CD4-positive, alpha-beta T cell treated with Interleukin-15 for 1 hour (primary cell): ENCODE results near the gene HDLBP.

Experiments used
- DNase-seq: peaks from one replicate; pipeline ENCODE4 v3.0.0-alpha.2; 2020

HDLBP gene

DNA sequence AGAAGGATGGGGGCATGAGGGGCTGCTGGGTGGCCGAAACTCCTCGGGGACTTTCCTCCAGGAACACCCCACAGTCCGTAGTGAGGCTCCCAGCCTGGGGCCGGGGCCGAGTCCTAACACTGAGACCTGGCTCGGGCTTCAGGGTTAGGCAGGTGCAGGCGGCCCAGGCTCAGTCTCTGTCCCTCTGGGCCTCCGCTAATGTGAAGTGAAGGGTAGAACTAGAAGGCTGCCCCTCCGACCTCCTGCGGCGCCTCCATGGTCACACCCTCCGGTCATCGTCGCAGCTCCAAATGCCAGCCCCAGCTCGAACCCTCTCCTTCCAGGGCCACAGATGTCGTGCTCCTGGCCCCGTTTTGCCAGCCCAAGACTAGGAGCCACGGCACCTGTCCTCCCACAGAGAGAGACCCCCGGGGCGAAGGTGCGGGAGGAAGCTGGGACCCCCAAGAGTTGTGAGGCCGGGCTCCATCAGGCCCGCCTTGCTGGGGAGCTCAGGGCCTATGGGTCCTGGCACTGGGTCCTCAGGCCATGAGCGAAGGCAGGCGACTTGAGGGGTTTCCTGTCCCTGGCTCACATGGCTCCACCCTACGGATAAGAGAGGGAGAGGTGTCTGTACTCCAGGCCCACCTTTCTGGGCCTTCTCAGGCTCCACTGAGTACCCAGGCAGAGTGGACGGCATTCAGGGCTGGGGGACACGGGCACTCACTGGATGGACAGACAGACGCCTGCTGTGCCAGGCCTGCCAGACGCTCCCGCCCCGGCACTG, 126.2 kb downstream of the HDLBP start:
- DNase-seq = no peak

DNA sequence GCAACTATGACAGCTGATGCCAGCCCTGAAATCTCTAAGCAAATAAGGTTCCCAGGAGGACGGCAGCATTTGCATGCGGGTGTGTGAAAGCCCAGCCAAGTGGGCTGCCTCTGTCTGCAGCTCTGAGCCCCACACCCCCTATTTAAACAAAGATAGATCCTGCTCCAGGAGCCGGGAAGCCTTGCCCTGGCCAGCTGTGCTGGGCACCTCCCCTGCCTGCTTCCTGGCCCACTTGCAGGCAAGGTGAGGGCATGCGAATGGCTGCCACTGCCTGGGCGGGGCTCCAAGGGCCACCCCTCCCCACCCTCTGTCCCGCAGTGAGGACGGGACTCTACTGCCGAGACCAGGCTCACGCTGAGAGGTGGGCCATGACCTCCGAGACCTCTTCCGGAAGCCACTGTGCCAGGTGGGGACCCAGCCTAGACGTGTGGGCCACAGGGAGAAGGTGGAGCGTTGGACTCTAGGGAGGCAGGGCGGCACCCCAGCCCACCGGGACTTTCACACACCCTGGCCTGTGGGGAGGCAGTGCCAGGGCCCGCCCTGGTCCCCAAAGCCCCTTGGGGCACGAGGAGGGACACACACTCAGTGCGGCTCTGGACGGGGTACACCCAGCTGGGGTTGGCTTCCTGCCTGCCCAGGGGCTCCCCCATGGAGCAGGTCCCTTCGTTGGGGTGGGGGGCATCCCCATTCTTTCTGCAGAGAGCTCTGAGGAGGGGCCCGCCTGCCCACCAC, 126.9 kb downstream of the HDLBP start, which contains the start of gene ANO7:
TSS of gene ANO7 (plus strand) at position 317 of the 732 bp plus-strand sequence. CDS start 1,387 bp downstream, outside the sequence.
- DNase-seq = no peak

DNA sequence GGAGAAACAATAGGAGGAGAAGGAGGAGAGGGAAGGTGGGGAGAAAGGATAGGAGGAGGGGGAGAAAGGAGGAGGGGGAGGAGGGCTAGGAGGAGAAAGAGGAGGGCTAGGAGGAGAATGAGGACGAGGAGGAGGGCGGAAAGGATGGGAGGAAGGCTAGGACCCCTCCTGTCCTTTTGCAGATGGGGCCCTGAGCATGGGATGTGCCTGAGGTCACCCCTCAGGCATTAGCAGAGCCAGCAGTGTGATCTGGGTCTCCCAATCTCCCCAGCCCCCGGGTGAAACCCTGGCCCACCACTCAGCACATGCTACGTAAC, 127.6 kb downstream of the HDLBP start:
- DNase-seq = no peak

DNA sequence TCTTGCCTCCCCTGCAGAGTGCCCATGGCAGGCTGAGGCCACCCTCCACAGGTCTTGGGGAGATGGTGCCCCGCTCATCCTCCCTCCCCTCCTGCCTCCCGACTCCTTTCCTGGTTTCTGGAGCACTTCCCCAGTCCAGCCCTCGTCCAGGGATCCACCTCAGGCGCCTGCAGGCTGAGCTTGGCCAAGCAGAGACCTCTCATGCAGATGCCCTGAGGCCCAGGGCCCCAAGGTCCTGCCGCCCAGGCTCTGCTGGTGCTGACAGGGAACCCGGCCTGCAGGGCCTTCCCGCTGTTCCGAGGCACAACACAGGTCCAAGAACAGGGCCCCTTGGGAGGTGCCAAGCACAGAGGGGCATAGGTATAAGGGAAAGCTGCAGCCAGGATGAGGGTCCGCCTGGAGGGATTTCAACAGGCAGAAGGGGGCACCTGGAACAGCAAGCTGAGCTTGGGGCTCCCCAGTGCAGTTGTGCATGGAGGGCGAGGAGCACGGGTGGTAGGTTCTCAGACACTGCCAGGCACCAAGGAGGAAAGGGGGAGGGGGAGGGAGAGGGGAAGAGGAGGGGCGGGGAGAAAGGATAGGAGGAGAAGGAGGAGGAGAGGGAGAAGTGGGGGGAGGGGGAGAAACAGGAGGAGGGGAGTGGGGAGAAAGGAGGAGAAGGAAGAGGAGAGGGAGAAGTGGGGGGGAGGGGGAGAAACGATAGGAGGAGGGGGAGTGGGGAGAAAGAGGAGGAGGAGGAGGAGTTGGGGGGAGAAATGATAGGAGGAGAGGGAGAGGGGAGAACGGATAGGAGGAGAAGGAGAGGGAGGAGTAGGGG, 128.2 kb downstream of the HDLBP start:
- no peak for DNase-seq

- no peak for DNase-seq
These were observed 129.5 kb downstream of the HDLBP start for GRCh38 chr2:241185961-241186360.

DNA sequence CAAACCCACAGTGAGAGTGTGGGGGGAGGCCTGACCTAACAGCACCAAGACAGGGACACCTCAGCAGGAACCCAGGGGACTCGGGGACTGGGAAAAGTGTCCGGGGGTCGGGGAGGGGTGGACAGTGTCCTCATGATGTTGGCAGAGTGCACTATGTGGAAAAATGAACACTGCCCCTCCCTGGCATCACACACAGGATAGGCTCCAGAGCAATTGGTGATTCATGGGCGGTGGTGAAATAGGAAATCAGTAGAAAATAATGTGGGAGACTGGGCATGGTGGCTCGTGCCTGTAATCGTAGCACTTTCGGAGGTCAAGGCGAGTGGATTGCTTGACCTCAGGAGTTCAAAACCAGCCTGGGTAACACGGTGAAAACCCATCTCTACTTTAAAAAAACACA, 130.6 kb downstream of the HDLBP start:
- no peak for DNase-seq

DNA sequence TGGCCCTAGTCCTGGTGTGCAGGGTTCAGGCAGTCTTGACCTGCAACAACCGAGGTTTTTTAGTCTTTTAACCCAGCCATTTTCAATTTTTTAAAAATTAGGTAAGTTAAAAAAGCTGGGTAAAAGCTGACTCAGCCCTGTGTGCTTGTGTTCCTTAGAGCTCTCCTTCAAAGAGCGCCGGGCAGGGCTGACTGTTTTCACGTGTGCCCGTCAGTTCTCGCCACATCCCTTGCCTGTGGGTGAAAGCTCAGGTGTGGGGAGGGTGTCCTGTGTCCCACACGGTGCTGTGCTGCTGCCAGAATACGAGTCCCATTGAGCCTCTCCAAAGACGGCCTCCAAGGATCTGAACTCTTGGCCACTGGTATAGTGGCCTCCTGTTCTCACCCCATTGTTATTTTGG, 132.3 kb downstream of the HDLBP start:
- DNase-seq = no peak

- no peak for DNase-seq
These were observed 132.8 kb downstream of the HDLBP start for GRCh38 chr2:241182531-241183133.

DNA sequence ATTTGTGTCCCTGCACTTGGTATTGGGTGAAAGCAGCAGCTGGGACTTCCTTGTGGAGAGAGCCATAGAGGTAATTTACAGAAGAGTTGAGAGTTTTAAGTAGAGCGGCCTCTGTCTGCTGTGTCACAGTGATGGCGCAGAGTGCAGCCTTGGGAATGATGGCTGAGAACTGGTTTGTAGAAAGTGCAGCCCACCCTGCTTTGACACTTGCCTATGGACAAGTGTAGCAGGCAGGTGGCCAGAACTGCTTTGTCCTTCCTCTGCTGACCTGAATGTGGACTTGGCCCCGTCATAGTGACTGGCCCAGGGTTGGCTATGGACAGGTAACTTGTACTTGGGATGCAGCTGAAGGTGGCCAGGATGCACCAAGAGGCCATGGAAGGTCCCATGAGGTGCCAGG, 133.3 kb downstream of the HDLBP start:
- DNase-seq = no peak

DNA sequence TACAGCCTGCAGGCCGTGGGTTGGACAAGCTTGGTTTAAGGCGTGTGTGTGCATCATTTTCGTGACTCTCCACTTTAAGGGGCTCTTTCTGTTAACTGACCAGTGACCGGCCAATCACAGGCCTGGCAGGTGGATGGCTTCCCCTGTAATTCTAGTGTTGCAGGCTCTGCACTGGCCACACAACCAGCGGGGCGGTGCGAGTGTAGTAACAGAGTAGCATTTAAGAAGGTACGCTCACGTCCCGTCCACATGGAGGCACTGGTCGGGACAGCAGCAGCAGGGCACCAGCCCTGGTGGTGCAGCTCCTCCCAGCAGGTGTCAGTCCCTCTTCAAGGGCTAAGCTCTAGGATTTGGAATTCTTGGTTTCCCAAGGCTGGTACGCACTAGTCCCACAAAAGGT, 135.0 kb downstream of the HDLBP start:
- DNase-seq = no peak

- DNase-seq = no peak
These were observed 135.6 kb downstream of the HDLBP start for GRCh38 chr2:241179899-241180298.

- no peak for DNase-seq
These were observed 136.5 kb downstream of the HDLBP start for GRCh38 chr2:241178961-241179360.

- DNase-seq = no peak
These were observed 137.7 kb downstream of the HDLBP start for GRCh38 chr2:241177526-241178334.
